ENCODE data around the gene SP4.

SP4 gene

DNA sequence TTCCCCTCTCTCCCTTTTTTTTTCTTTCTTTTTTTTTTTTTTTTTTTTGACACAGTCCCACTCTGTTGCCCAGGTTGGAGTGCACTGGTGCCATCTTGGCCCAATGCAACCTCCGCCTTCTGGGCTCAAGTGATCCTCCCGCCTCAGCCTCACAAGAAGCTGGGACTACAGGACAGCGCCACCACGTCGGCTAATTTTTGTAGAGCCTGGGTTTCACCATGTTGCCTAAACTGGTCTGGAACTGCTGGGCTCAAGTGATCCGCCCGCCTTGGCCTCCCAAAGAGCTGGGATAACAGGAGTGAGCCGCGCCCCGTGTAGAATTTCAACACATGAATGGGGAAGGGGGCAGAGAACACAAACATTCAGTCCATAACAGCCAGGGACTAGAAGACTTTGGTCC, 2.6 kb upstream of the SP4 start:
- no peaks in the 10 kb centered on the region for H3K79me2 ChIP-seq (ENCODE audit: insufficient read depth, low read depth)
- no peaks in the 10 kb centered on the region for H3K36me3 ChIP-seq (ENCODE audit: insufficient read depth)
- H3K9ac ChIP-seq: no peak overlapping the region
- no peak overlapping the region for H3K4me2 ChIP-seq
- TF ChIP-seq CTCF (conservative IDR thresholded peaks at IDR 0.05; ENCODE audit: low read depth, low read length): no peak
- H3K27me3 ChIP-seq (ENCODE audit: insufficient read depth, low read depth): no peaks in the 10 kb centered on the region
- H3K4me3 ChIP-seq (IDR thresholded peaks at IDR 0.05; ENCODE audit: insufficient read depth, low read depth, low read length): no peak overlapping the region
- H3K4me1 ChIP-seq (ENCODE audit: low read depth, poor library complexity, severe bottlenecking): peaks cover 17% of the 10 kb centered on the region
- H4K20me1 ChIP-seq (ENCODE audit: insufficient read depth): no peaks in the 10 kb centered on the region
- no peak overlapping the region for H2AFZ ChIP-seq (ENCODE audit: low read depth)
- H3K27ac ChIP-seq: no peak overlapping the region

DNA sequence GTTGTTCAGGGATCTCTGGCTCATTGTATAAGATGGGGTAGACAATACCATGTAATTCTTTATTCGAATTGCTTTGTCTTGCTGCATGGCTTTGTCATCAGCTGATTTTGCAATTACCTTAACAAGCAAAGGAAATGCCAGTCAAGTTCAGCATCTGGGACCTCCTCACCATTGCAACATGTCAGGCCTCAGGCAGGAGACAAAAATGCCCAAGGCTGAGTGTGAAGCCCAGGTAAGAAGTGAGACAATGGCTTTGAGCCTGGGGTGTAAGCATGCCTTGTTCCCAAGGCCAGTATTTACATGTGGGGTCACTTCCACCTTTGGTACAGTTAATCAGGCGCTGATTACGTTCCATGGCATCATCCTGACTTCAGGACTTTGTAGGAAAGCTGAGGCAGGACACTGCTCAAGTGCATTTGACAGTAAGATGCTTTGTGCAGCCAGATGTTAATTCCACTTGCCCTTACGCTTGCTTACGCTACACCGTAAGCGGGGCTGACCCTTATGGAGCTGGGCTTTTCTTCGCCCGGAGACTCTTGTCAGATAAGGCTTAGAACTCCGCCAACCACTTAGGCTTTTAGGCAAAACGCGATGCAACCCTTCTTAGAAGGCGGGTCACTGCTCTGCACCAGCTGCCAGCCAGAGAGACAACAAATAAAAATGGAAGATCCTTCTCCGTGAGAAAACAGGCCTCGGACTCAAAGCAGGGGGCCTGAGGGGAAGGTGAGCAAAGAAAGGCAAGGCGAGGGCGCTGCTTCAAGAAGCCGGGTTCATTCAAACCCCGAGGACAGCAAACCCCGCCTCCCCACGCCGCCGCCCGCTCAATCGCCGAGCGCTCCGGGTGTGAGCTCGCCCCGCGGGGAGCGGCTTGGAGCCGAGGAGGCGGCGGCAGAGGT, 1.3 kb upstream of the SP4 start:
- Histone ChIP-seq H3K9ac (peak overlapping the region; percentile 50; the same call in 1 of the 2 replicates), H3K27ac (peak overlapping the region; percentile 57; the same call in 1 of the 2 replicates), H3K4me1 (ENCODE audit: low read depth, poor library complexity, severe bottlenecking) (peaks cover 23% of the 10 kb centered on the region), H2AFZ (ENCODE audit: low read depth) (peak overlapping the region; percentile 99), H3K4me2 (peak overlapping the region; percentile 98), H3K27me3 (ENCODE audit: insufficient read depth, low read depth) (no peaks in the 10 kb centered on the region), H3K79me2 (ENCODE audit: insufficient read depth, low read depth) (no peaks in the 10 kb centered on the region), H3K36me3 (ENCODE audit: insufficient read depth) (no peaks in the 10 kb centered on the region), H3K4me3 (IDR thresholded peaks at IDR 0.05; ENCODE audit: insufficient read depth, low read depth, low read length) (no peak overlapping the region), H4K20me1 (ENCODE audit: insufficient read depth) (no peaks in the 10 kb centered on the region)
- no peak for TF ChIP-seq CTCF (conservative IDR thresholded peaks at IDR 0.05; ENCODE audit: low read depth, low read length)

DNA sequence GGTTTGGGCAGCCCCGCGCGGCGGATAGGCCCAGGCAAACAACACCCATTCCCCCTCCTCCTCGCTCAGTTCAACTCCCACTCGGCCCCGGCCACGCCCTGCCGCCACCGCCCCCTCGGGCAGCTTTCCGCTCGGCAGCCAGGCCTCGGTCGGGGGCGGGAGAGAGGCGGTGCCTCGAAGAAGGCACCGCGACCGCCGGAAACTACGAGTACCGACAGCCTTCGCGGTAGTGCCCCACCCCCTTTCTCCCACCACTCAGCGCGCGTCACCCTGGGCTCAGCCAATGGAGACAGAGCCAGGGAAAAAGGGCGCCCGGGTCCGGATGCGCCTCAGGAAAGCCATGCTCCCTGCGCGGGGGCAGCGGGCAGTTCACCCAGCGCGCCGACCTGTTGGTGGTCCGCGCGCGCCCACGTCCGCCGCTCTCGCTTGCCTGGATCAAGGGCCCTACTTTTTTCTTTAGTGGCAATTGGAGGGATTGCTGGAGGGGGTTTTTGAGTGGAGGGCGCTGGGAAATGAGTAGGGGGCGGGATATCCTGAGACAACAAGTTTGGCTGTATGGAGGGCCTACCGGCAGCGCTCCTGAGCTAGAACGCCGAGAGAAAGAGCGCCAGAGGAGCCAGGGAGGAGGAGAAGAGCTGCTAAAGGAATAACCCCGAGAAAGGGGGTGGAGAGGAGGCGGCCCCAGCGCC, 557 bp upstream of the SP4 start:
- Histone ChIP-seq H3K27ac (peak overlapping the region; percentile 94), H3K27me3 (ENCODE audit: insufficient read depth, low read depth) (no peaks in the 10 kb centered on the region), H4K20me1 (ENCODE audit: insufficient read depth) (no peaks in the 10 kb centered on the region), H3K9ac (peak overlapping the region; percentile 97), H3K79me2 (ENCODE audit: insufficient read depth, low read depth) (no peaks in the 10 kb centered on the region), H3K4me3 (IDR thresholded peaks at IDR 0.05; ENCODE audit: insufficient read depth, low read depth, low read length) (no peak overlapping the region), H3K4me1 (ENCODE audit: low read depth, poor library complexity, severe bottlenecking) (peaks cover 31% of the 10 kb centered on the region), H3K36me3 (ENCODE audit: insufficient read depth) (no peaks in the 10 kb centered on the region), H3K4me2 (peak overlapping the region; percentile 88), H2AFZ (ENCODE audit: low read depth) (peak overlapping the region; percentile 93)
- no peak for TF ChIP-seq CTCF (conservative IDR thresholded peaks at IDR 0.05; ENCODE audit: low read depth, low read length)

GRCh38 chr7:21428659-21428941, 717 bp downstream of the SP4 start:
- peak overlapping the region; percentile 97; the same call in 1 of the 2 replicates for H3K9ac ChIP-seq
- H3K79me2 ChIP-seq (ENCODE audit: insufficient read depth, low read depth): no peaks in the 10 kb centered on the region
- no peaks in the 10 kb centered on the region for H3K27me3 ChIP-seq (ENCODE audit: insufficient read depth, low read depth)
- H2AFZ ChIP-seq (ENCODE audit: low read depth): peak overlapping the region; percentile 67
- H3K4me2 ChIP-seq: peak overlapping the region; percentile 53
- H3K4me1 ChIP-seq (ENCODE audit: low read depth, poor library complexity, severe bottlenecking): peaks cover 32% of the 10 kb centered on the region
- H4K20me1 ChIP-seq (ENCODE audit: insufficient read depth): no peaks in the 10 kb centered on the region
- H3K27ac ChIP-seq: peak overlapping the region; percentile 94
- no peak overlapping the region for H3K4me3 ChIP-seq (IDR thresholded peaks at IDR 0.05; ENCODE audit: insufficient read depth, low read depth, low read length)
- no peaks in the 10 kb centered on the region for H3K36me3 ChIP-seq (ENCODE audit: insufficient read depth)
- TF ChIP-seq CTCF (conservative IDR thresholded peaks at IDR 0.05; ENCODE audit: low read depth, low read length): no peak
